DMS153 (cell line): ENCODE data around the gene EGLN3.

ENCODE experiments used
- DNase-seq: peaks from one replicate; lab custom pipeline; 2025; lab: John Stamatoyannopoulos, UW

The EGLN3 gene

GRCh38 chr14:33910435-33910834 is 40.4 kb downstream of the EGLN3 start:
- DNase-seq: no peak

GRCh38 chr14:33909380-33910084 is 41.3 kb downstream of the EGLN3 start:
- DNase-seq: no peak

GRCh38 chr14:33908540-33909223 is 42.2 kb downstream of the EGLN3 start:
- DNase-seq: no peak

- DNase-seq: no peak
Observed at GRCh38 chr14:33906968-33907367, 43.9 kb downstream of the EGLN3 start.

GRCh38 chr14:33904609-33905008 is 46.3 kb downstream of the EGLN3 start:
- no peak for DNase-seq

- DNase-seq: no peak
Observed at GRCh38 chr14:33903369-33903768, 47.5 kb downstream of the EGLN3 start.

GRCh38 chr14:33902363-33902762 is 48.5 kb downstream of the EGLN3 start:
- DNase-seq: no peak

GRCh38 chr14:33901426-33902155 is 49.3 kb downstream of the EGLN3 start:
- no peak for DNase-seq

GRCh38 chr14:33900706-33901105 is 50.2 kb downstream of the EGLN3 start:
- no peak for DNase-seq

- DNase-seq: no peak
Observed at GRCh38 chr14:33899723-33900341, 51.0 kb downstream of the EGLN3 start.

- DNase-seq: no peak
Observed at GRCh38 chr14:33897878-33898535, 52.9 kb downstream of the EGLN3 start.

- DNase-seq: no peak
Observed at GRCh38 chr14:33897382-33897781, 53.5 kb downstream of the EGLN3 start.

GRCh38 chr14:33894339-33894738 is 56.5 kb downstream of the EGLN3 start:
- DNase-seq: no peak

GRCh38 chr14:33891700-33892099 is 59.2 kb downstream of the EGLN3 start:
- no peak for DNase-seq

GRCh38 chr14:33884916-33885315 is 66.0 kb downstream of the EGLN3 start:
- no peak for DNase-seq

GRCh38 chr14:33880330-33880729 is 70.5 kb downstream of the EGLN3 start:
- DNase-seq: no peak

GRCh38 chr14:33879684-33880286 is 71.1 kb downstream of the EGLN3 start:
- DNase-seq: no peak

GRCh38 chr14:33876274-33876673 is 74.6 kb downstream of the EGLN3 start:
- DNase-seq: no peak
